Fibroblast of villous mesenchyme (primary cell): ENCODE data around the gene PKHD1. TPM values are rescaled to one million over a fixed set of nuclear protein-coding genes. Genes with fewer than 3 reads are reported as not detected.
"Not testable (repeated sequence)": the region's sequence is repeated elsewhere in the genome, so short reads cannot be mapped to it uniquely, and the experiment has no call there.

Source experiments
- DNase-seq: peaks from one replicate; pipeline ENCODE4 v3.0.0-alpha.2; 2010; ENCODE audit warnings: low read depth
- H3K4me3 ChIP-seq: 2 replicates; pipeline ENCODE4 v1.5.1; 2011; ENCODE audit warnings: low read depth, mild to moderate bottlenecking, low read length
- CTCF ChIP-seq: IDR thresholded peaks from 2 replicates; pipeline ENCODE4 v1.5.1; 2012; ENCODE audit warnings: low read depth, mild to moderate bottlenecking, low read length; ENCODE audit not compliant: insufficient read depth
- total RNA-seq: library from RNA; depleted of rRNA; stranded (reverse); fragments of >200 nt; gene quantifications from 2 replicates; pipeline ENCODE4 v1.2.3, GENCODE V29; 2012

Gene PKHD1
- total RNA-seq, 1 donor: not detected

- DNase-seq: no peak
- no peak for TF ChIP-seq CTCF
- H3K4me3 ChIP-seq: no peak overlapping the region
These were observed 97.6 kb downstream of the PKHD1 start for GRCh38 chr6:51989789-51990188.

DNA sequence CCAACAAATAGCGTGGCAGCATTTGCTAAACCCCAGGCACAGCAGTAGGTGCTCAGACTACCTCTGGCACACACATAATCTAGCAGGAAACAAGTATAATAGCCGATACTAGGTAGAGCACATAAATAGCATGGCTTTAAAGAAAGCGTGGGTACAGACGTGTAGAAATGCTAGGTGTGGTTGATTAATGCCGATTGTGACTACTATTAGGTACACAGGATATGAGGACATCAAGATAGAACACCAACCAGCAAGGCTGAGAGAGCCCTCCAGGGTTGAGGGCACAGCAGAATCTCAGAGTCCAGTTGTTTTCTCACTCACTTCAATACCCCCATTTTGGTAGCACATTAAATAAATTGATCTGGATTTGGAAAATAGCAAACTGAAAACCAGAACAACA lies 100.5 kb downstream of the PKHD1 start:
- H3K4me3 ChIP-seq: no peak overlapping the region
- no peak for TF ChIP-seq CTCF
- no peak for DNase-seq

DNA sequence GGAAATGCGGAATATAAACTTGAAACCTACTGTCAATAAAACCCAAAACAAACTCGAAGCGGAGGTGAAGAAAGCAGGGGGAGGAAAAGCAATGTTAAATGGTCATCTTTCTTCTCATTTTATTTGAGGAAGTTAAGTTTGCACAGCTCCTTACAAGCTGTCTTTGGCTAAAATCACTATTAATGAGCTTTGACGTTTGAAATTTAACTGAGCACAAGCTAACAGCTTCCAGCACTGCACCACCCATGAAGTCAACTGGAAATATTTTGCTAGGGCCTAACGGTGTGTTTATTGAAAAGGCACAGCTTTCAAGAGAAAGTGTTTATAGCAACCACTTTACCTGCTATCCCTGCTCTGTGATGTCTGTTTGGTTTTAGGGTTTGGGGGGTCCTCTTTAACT lies 103.8 kb downstream of the PKHD1 start:
- H3K4me3 ChIP-seq: no peak overlapping the region
- DNase-seq: no peak
- no peak for TF ChIP-seq CTCF

GRCh38 chr6:51982695-51983094 lies 104.7 kb downstream of the PKHD1 start:
- not testable (repeated sequence) for H3K4me3 ChIP-seq, DNase-seq

DNA sequence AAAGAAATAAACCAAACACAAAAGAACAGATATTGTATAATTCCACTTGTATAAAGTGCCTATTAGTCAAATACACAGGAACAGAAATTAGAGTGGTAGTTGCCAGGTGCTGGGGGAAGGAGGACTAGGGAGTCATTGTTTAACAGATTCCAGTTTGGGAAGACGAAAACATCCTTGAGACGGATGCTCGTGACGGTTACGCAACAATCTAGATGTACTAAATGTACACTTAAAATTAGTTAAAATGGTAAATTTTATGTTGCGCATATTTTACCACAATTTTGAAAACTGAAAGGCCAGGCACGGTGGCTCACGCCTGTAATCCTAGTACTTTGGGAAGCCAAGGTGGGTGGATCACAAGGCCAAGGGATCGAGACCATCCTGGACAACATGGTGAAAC lies 111.0 kb downstream of the PKHD1 start:
- DNase-seq: no peak
- no peak overlapping the region for H3K4me3 ChIP-seq
- no peak for TF ChIP-seq CTCF

DNA sequence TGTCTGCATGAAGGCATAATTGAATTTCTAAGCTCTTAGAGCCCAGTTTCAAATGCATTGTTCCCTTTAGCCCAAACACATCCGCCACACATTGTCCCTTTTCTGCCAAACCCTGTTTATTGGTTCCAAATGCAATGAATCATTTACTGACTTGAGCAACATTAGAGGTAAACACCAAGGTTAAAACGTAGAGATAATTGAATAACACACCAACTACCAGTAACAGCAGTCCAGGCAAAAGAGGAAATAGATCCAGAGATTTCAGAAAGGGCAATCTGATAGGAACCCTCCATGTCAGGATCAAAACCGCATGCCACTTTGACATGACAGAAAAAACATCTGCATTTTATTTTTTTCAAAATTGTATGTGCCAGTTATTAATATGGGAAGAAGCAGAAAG lies 114.8 kb downstream of the PKHD1 start:
- no peak overlapping the region for H3K4me3 ChIP-seq
- TF ChIP-seq CTCF: no peak
- DNase-seq: no peak

DNA sequence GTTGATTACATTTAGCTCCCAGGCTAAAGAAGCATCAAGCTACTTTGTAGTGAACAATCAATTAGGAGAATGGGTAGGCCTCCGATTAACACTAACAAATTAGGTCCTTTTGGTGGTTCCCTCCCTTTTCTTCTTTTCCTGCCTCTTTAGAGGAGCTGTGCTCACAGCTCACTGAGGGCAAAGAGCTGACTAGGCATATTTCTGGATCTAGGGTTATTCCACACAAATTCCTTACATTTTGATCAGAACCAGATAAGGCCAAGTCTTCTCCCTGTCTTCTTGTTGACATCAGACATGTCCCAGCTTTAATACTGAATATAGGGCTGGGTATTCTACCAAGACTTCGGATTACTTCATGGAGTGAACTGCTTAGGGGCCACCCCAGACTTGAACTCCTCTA lies 119.1 kb downstream of the PKHD1 start:
- DNase-seq: no peak
- no peak overlapping the region for H3K4me3 ChIP-seq
- TF ChIP-seq CTCF: no peak

GRCh38 chr6:51965222-51965801 lies 122.1 kb downstream of the PKHD1 start:
- DNase-seq: no peak
- TF ChIP-seq CTCF: no peak
- H3K4me3 ChIP-seq: no peak overlapping the region
